Urinary bladder (tissue), 4 donors: Measurements from ENCODE around the gene SBK3. TPM values are rescaled to one million over a fixed set of nuclear protein-coding genes. Genes with fewer than 3 reads are reported as not detected.
"Not testable (repeated sequence)": the region's sequence is repeated elsewhere in the genome, so short reads cannot be mapped to it uniquely, and the experiment has no call there.

Experiments
- DNase-seq: peaks from one replicate; pipeline ENCODE4 v3.0.0-alpha.2; 2015; ENCODE audit errors: extremely low spot score
- H3K27ac ChIP-seq: one replicate; pipeline ENCODE4 v1.5.1; 2013; ENCODE audit warnings: low read depth, mild to moderate bottlenecking, moderate library complexity
- H3K36me3 ChIP-seq: one replicate; pipeline ENCODE4 v1.6.1; 2013; ENCODE audit warnings: mild to moderate bottlenecking, moderate library complexity; ENCODE audit not compliant: insufficient read depth
- H3K4me1 ChIP-seq: one replicate; pipeline ENCODE4 v1.6.1; 2013; ENCODE audit warnings: mild to moderate bottlenecking, moderate library complexity; ENCODE audit not compliant: insufficient read depth
- H3K4me3 ChIP-seq: one replicate; pipeline ENCODE4 v1.5.1; 2013; ENCODE audit warnings: low read depth, low read length
- WGBS: extraction: QIAGEN DNeasy Blood & Tissue Kit; methylation state at CpG from one replicate; pipeline ENCODE4 v1.1.7; 2013; 5-methylcytosine and 5-hydroxymethylcytosine counted together
- polyA plus RNA-seq: library from polyadenylated mRNA; stranded (reverse); fragments of 200-250 nt; gene quantifications from one replicate; pipeline ENCODE4 v1.2.3, GENCODE V29; 2013
- total RNA-seq: library from RNA; depleted of rRNA; stranded (reverse); fragments of >200 nt; gene quantifications from one replicate; pipeline ENCODE4 v1.2.3, GENCODE V29; 2014
- donor health status: healthy with polysubstance abuse.
- donor health status: healthy.

Gene SBK3, protein sequence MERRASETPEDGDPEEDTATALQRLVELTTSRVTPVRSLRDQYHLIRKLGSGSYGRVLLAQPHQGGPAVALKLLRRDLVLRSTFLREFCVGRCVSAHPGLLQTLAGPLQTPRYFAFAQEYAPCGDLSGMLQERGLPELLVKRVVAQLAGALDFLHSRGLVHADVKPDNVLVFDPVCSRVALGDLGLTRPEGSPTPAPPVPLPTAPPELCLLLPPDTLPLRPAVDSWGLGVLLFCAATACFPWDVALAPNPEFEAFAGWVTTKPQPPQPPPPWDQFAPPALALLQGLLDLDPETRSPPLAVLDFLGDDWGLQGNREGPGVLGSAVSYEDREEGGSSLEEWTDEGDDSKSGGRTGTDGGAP
- total RNA-seq: not detected
- 0.72 TPM for polyA plus RNA-seq

GRCh38 chr19:55545443-55545842 lies at the start of gene SBK3:
TSS of gene SBK3 (minus strand) at chr19:55545543. CDS start at chr19:55545543, 0 bp downstream.
- 82% methylated on average over 10 of the region's 10 CpGs for WGBS
- H3K4me1 ChIP-seq: peaks cover 2% of the 10 kb centered on the region
- peak within 1 kb of the TSS; percentile 64 for H3K27ac ChIP-seq
- DNase-seq: no peak
- H3K4me3 ChIP-seq: no peak within 1 kb of the TSS
- H3K36me3 ChIP-seq: no peaks in the 10 kb centered on the region

GRCh38 chr19:55593096-55593772 lies 47.9 kb upstream of the SBK3 start:
- Histone ChIP-seq H3K27ac (no peak overlapping the region), H3K4me3 (no peak overlapping the region), H3K36me3 (no peaks in the 10 kb centered on the region), H3K4me1 (no peaks in the 10 kb centered on the region)
- WGBS: 80% methylated on average over 68 of the region's 68 CpGs
- DNase-seq: no peak

DNA sequence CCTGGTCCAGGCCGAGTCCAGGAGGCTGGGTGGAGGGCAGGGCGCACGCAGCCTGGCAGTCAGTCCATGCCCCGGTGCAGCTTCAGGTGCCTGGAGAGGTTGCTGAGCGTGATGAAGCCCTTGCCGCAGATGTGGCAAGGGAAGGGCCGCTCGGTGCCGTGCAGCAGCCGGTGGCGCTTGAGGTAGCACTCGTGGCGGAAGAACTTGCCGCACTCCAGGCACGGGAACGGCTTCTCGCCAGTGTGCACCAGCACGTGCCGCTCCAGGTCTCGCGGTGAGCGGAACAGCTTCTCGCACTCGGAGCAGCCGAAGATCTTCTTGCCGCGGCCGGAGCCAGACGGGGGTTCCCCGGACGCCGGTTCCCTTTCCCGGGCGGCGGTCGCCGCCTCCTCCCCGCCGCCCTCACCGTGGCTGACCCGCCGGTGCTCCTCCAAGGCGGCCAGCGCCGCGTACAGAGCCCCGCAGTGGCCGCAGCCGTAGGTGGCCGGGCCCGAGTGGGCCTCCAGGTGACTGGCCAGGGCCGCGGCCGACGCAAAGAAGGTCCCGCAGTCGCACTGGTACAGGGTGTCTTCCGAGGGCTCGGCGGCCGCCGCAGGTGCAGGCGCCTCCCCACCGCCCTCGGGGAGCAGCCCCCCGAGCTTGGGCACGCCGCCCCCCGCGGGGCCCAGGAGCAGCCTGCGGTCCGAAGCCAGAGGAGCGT lies 47.2 kb upstream of the SBK3 start:
- DNase-seq: no peak
- Histone ChIP-seq H3K36me3 (no peaks in the 10 kb centered on the region), H3K4me3 (no peak overlapping the region), H3K27ac (no peak overlapping the region), H3K4me1 (no peaks in the 10 kb centered on the region)
- 85% methylated on average over 73 of the region's 73 CpGs for WGBS

GRCh38 chr19:55591555-55591954 lies 46.2 kb upstream of the SBK3 start:
- Histone ChIP-seq H3K27ac (no peak overlapping the region), H3K4me1 (no peaks in the 10 kb centered on the region), H3K4me3 (no peak overlapping the region), H3K36me3 (no peaks in the 10 kb centered on the region)
- DNase-seq: no peak
- WGBS: 80% methylated on average over 10 of the region's 10 CpGs

DNA sequence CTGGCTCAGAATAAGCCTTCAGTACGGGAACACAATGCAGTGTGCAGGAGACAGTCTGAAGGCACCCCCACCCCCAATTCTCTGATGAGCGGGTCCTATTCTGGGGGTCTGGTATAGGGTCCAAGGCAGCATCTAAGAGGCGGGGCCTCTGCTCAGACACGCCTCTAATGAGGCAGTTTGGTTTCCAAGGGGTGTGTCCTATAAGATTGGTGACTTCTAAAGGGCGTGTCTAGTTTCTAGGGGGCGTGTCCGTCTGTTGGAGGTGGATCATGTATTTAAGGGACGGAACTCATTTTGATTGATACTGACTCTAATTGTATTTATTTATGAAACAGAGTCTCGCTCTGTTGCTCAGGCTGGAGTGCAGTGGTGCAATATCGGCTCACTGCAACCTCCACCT lies 45.3 kb upstream of the SBK3 start:
- Histone ChIP-seq H3K4me3 (no peak overlapping the region), H3K36me3 (no peaks in the 10 kb centered on the region), H3K4me1 (no peaks in the 10 kb centered on the region), H3K27ac (no peak overlapping the region)
- no peak for DNase-seq
- 83% methylated on average over 10 of the region's 10 CpGs for WGBS

DNA sequence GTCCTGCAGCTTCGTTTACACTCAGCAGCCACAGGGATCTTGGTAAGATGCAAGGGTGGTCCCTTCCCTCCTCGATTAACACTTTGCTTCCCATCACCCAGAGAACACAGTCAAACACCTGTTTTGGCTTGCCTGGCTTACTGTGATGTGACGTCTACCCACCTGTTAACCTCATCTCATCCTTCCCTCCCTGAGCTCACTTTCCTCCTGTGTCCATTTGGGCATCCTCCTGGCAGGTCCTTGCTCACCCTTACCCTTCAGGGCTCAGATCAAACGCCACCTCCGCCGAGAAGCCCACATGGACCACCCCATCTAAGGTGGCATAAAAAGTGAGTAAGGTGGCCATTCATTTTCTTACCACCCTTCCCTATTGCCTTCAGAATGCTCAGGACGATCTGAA lies 44.8 kb upstream of the SBK3 start:
- H3K27ac ChIP-seq: no peak overlapping the region
- H3K4me1 ChIP-seq: no peaks in the 10 kb centered on the region
- H3K36me3 ChIP-seq: no peaks in the 10 kb centered on the region
- 61% methylated on average over 7 of the region's 7 CpGs for WGBS
- DNase-seq: no peak
- no peak overlapping the region for H3K4me3 ChIP-seq

- H3K4me1 ChIP-seq: no peaks in the 10 kb centered on the region
- no peak for DNase-seq
- WGBS: 89% methylated on average over 8 of the region's 8 CpGs
- H3K27ac ChIP-seq: no peak overlapping the region
- no peak overlapping the region for H3K4me3 ChIP-seq
- H3K36me3 ChIP-seq: no peaks in the 10 kb centered on the region
Measured at GRCh38 chr19:55588738-55589137, 43.4 kb upstream of the SBK3 start.

DNA sequence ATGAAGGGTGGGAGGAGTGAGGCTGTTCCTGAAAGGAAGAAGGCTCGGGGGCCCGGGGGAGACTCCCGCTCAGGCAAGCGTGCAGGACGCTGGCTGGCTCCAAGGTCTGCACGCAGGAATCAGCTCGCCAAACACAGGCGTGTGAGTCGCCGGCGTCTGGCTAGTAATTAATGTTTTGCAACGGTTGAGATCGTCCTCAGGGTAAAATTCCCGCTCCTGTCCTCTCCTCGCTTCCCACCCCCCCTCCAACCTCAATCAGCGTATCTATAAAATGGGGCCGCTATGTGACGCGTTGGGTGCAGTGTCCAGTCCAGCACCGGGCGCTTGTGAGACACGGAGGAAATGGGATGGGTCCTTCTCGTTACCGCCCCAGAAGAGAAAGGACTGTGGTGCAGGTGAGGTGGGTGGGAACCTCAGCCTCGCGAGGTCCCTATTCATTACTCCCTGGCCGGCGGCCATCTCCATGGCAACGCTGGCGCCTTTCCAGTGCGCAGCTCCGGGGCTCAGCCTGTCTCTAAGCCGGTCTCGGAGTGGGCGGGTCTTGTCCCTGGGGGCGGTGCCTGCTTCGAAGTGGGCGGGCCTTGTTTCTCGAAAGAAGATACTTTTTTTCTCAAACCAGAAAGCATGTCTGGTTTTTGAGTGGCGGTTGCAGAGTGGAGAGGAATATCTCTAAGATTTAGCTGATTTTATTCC lies 41.8 kb upstream of the SBK3 start:
- peak; percentile 83 for DNase-seq
- Histone ChIP-seq H3K36me3 (no peaks in the 10 kb centered on the region), H3K4me1 (no peaks in the 10 kb centered on the region), H3K4me3 (peak overlapping the region; percentile 12), H3K27ac (no peak overlapping the region)
- WGBS: 1% methylated on average over 40 of the region's 40 CpGs

DNA sequence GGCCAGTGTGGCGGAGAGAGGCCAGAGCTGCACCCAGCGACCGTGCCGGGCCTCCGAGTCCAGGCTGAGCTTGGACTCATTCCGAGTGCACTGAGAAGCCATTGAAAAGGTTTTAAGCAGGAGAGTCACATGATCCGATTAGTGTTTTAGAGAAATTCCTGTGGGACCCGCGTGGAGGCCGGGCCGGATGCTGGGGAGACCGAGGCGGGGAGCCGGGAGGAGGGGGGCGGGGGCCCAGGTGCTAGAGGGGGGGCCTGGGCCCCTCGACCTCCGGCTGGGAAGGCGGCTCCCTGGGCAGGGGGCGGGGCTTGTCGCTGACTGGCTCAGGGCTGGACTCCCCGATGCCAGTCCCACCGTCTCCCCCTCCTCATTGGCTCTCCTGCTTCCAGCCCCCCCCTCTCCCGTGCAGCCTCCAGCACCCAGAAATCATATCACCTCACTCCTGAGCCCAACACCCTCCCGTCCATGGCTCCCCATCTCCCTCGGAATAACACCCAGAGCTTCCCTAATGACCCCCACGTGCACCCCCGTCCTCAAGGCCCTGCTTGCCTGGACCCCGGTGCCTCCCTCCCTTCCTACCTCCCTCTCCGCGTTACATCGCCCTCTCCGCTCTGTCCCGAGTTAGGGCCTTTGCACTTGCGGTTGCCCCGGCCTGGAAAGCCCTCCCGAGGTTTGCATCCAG lies 40.5 kb upstream of the SBK3 start:
- Histone ChIP-seq H3K36me3 (no peaks in the 10 kb centered on the region), H3K4me3 (peak overlapping the region; percentile 36), H3K4me1 (no peaks in the 10 kb centered on the region), H3K27ac (no peak overlapping the region)
- DNase-seq: no peak
- WGBS: 3% methylated on average over 36 of the region's 36 CpGs

- H3K4me3 ChIP-seq: no peak overlapping the region
- DNase-seq: no peak
- H3K4me1 ChIP-seq: no peaks in the 10 kb centered on the region
- H3K27ac ChIP-seq: no peak overlapping the region
- 94% methylated on average over 11 of the region's 11 CpGs for WGBS
- H3K36me3 ChIP-seq: no peaks in the 10 kb centered on the region
Measured at GRCh38 chr19:55584871-55585270, 39.5 kb upstream of the SBK3 start.

- not testable (repeated sequence) for H3K27ac ChIP-seq, H3K36me3 ChIP-seq, H3K4me1 ChIP-seq, H3K4me3 ChIP-seq, DNase-seq
- WGBS: 76% methylated on average over 8 of the region's 8 CpGs
Measured at GRCh38 chr19:55583897-55584296, 38.6 kb upstream of the SBK3 start.

DNA sequence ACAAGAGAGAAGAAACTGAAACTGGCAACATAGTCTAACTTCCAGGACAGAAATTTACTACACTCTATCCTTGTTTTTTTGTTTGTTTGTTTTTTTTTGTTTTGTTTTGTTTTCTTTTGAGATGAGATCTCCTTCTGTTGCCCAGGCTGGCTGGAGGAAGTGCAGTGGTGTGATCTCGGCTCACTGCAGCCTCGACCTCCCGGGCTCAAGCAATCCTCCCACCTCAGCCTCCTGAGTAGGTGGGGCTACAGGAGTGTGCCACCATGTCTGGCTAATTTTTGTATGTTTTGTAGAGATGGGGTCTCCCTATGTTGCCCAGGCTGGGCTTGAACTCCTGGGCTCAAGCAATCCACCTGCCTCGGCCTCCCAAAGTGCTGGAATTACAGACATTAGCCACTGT lies 36.9 kb upstream of the SBK3 start:
- 80% methylated on average over 4 of the region's 4 CpGs for WGBS
- not testable (repeated sequence) for H3K4me1 ChIP-seq, H3K27ac ChIP-seq, H3K36me3 ChIP-seq, DNase-seq, H3K4me3 ChIP-seq

DNA sequence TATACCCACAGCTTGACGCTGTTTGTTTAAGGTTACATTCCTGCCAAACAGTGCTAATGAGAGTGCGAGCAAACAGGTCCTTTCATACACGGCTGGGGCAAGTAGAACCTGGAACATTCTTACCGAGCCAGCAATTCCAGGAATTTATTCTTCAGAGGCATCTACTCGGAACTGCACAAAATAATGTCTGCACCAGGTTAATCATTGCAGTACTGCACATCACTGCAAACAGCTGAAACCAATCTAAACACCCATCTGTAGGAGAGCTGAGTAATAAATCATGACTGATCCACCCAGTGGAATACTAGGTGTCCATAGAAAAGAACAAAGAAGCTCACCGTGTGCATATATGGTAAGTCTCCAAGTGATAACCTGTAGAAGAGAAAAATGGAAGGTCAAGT lies 36.5 kb upstream of the SBK3 start:
- Histone ChIP-seq H3K36me3 (peaks cover 3% of the 10 kb centered on the region), H3K27ac (no peak overlapping the region), H3K4me1 (no peaks in the 10 kb centered on the region), H3K4me3 (no peak overlapping the region)
- DNase-seq: no peak
- WGBS: 21% methylated on average over 6 of the region's 6 CpGs
